Loucy (cell line): Measurements from ENCODE around the gene TMEM225B.

Experiments
- EZH2phosphoT487 ChIP-seq: fragments of 200-600 bp; IDR thresholded peaks from 2 replicates; pipeline ENCODE4 v1.6.1; 2018; ENCODE audit warnings: antibody characterized with exemption, mild to moderate bottlenecking, moderate library complexity, borderline replicate concordance
- TF ChIP-seq, protein P1 (sequence below): fragments of 200-600 bp; sonication (generic); conservative IDR thresholded peaks from 2 replicates; pipeline ENCODE4 v1.5.1; 2014; ENCODE audit warnings: mild to moderate bottlenecking, antibody characterized with exemption, low read length

DNA sequence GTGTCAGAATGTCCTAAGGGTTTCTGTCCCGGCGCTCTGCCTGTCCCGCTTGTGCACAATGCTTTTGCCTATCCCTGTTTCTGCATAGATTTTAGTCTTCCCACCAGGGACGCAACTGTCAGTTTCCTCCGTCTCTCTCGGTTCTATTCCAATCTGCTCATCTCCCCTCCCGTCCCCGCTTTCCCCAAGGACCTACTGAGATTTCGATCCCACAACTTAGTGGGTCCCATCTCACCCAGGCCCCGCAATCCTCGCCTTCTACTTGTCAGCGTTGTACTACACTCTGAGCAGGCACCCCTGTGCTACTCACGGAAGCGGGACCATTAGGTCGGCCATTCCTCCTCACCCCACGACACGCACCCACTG, 40.1 kb upstream of the TMEM225B start:
- TF ChIP-seq, protein P1, sequence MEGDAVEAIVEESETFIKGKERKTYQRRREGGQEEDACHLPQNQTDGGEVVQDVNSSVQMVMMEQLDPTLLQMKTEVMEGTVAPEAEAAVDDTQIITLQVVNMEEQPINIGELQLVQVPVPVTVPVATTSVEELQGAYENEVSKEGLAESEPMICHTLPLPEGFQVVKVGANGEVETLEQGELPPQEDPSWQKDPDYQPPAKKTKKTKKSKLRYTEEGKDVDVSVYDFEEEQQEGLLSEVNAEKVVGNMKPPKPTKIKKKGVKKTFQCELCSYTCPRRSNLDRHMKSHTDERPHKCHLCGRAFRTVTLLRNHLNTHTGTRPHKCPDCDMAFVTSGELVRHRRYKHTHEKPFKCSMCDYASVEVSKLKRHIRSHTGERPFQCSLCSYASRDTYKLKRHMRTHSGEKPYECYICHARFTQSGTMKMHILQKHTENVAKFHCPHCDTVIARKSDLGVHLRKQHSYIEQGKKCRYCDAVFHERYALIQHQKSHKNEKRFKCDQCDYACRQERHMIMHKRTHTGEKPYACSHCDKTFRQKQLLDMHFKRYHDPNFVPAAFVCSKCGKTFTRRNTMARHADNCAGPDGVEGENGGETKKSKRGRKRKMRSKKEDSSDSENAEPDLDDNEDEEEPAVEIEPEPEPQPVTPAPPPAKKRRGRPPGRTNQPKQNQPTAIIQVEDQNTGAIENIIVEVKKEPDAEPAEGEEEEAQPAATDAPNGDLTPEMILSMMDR = no peak
- no peak for TF ChIP-seq EZH2phosphoT487
